Upper lobe of right lung (tissue), 1 donor: ENCODE data around the gene GGNBP2. TPM values are rescaled to one million over a fixed set of nuclear protein-coding genes. Genes with fewer than 3 reads are reported as not detected.
"Not testable (repeated sequence)": the region's sequence is repeated elsewhere in the genome, so short reads cannot be mapped to it uniquely, and the experiment has no call there.

Experiments used
- ATAC-seq: fragments of 200-7000 bp; cut with Tn5 transposase; one replicate; pipeline ENCODE4 v1.9.1; 2020; ENCODE audit warnings: mild to moderate bottlenecking, moderate library complexity
- DNase-seq: peaks from one replicate; pipeline ENCODE4 v3.0.0-alpha.2; 2020
- H3K27ac ChIP-seq: fragments of 200-600 bp; one replicate; pipeline ENCODE4 v1.8.0; 2022
- H3K27me3 ChIP-seq: fragments of 200-600 bp; one replicate; pipeline ENCODE4 v1.8.0; 2022; ENCODE audit warnings: mild to moderate bottlenecking
- H3K36me3 ChIP-seq: fragments of 200-600 bp; one replicate; pipeline ENCODE4 v1.8.0; 2022
- H3K4me1 ChIP-seq: fragments of 200-600 bp; one replicate; pipeline ENCODE4 v1.8.0; 2022
- H3K4me3 ChIP-seq: fragments of 200-600 bp; one replicate; pipeline ENCODE4 v1.8.0; 2022; ENCODE audit warnings: mild to moderate bottlenecking
- H3K9me3 ChIP-seq: fragments of 200-600 bp; one replicate; pipeline ENCODE4 v1.8.0; 2022
- CTCF ChIP-seq: fragments of 200-600 bp; IDR thresholded peaks from one replicate; pipeline ENCODE4 v1.8.0; 2022; ENCODE audit warnings: antibody characterized with exemption
- intact Hi-C: fragments of 100-400 bp; cut with DNase I; formaldehyde crosslinking; loops from one replicate; pipeline ENCODE4 v1.11.0; 2022
- total RNA-seq: library from RNA; stranded (reverse); fragmentation: NEBNext Ultra II Directional; extraction: Animal tissue kit (Norgen Biotek cat#: 25700); gene quantifications from one replicate; pipeline ENCODE4 v1.2.1, GENCODE V29; 2021
- donor health status: DM: no; HTN: yes; CAD: no; lungs with severe emphysema.

GGNBP2 gene
- total RNA-seq, 1 donor from 2014 or later: 81.7 TPM

- Histone ChIP-seq H3K9me3 (no peaks in the 10 kb centered on the region), H3K36me3 (no peaks in the 10 kb centered on the region), H3K27me3 (no peaks in the 10 kb centered on the region), H3K4me3 (peak overlapping the region; percentile 85), H3K27ac (peak overlapping the region; percentile 89), H3K4me1 (peaks cover 13% of the 10 kb centered on the region)
- no peak for ATAC-seq
- intact Hi-C loops: no loop called here
- no peak for TF ChIP-seq CTCF
- no peak for DNase-seq
These were observed 56.2 kb downstream of the GGNBP2 start for GRCh38 chr17:36600936-36601302.

GRCh38 chr17:36601303-36602029, 56.7 kb downstream of the GGNBP2 start, which contains the start of gene MRM1:
MRM1 (plus strand) TSS chr17:36601583; CDS start chr17:36601811, 228 bp downstream.
- TF ChIP-seq CTCF: no peak
- H3K27me3 ChIP-seq: no peaks in the 10 kb centered on the region
- H3K4me3 ChIP-seq: peak within 1 kb of the TSS; percentile 85
- intact Hi-C loops: no loop called here
- H3K27ac ChIP-seq: peak within 1 kb of the TSS; percentile 89
- H3K4me1 ChIP-seq: peaks cover 13% of the 10 kb centered on the region
- H3K9me3 ChIP-seq: no peaks in the 10 kb centered on the region
- peak; percentile 96 for ATAC-seq
- no peaks in the 10 kb centered on the region for H3K36me3 ChIP-seq
- peak; percentile 97 for DNase-seq

- no peak for ATAC-seq
- peak; percentile 65 for DNase-seq
- H3K27me3 ChIP-seq: no peaks in the 10 kb centered on the region
- no peaks in the 10 kb centered on the region for H3K36me3 ChIP-seq
- TF ChIP-seq CTCF: no peak
- H3K27ac ChIP-seq: peak overlapping the region; percentile 89
- intact Hi-C loops: no loop called here
- peak overlapping the region; percentile 85 for H3K4me3 ChIP-seq
- no peaks in the 10 kb centered on the region for H3K9me3 ChIP-seq
- H3K4me1 ChIP-seq: peaks cover 13% of the 10 kb centered on the region
These were observed 57.5 kb downstream of the GGNBP2 start for GRCh38 chr17:36602030-36602748.

- peak; percentile 82 for TF ChIP-seq CTCF
- no peaks in the 10 kb centered on the region for H3K27me3 ChIP-seq
- DNase-seq (peak; percentile 66), ATAC-seq (peak; percentile 42)
- intact Hi-C loops: no loop called here
- no peak overlapping the region for H3K27ac ChIP-seq
- H3K4me3 ChIP-seq: peak overlapping the region; percentile 85
- no peaks in the 10 kb centered on the region for H3K9me3 ChIP-seq
- H3K4me1 ChIP-seq: peaks cover 13% of the 10 kb centered on the region
- H3K36me3 ChIP-seq: no peaks in the 10 kb centered on the region
These were observed 58.2 kb downstream of the GGNBP2 start for GRCh38 chr17:36602924-36603384.

GRCh38 chr17:36605028-36605427, 60.3 kb downstream of the GGNBP2 start:
- H3K27ac ChIP-seq, DNase-seq, H3K36me3 ChIP-seq, H3K4me3 ChIP-seq, ATAC-seq, H3K27me3 ChIP-seq, H3K9me3 ChIP-seq, intact Hi-C loops: not testable (repeated sequence)
- peaks cover 13% of the 10 kb centered on the region for H3K4me1 ChIP-seq

GRCh38 chr17:36608280-36608679, 63.6 kb downstream of the GGNBP2 start:
- DNase-seq: no peak
- H3K9me3 ChIP-seq: no peaks in the 10 kb centered on the region
- intact Hi-C loops: no loop called here

More at GRCh38 chr17:36608280-36608679, 63.6 kb downstream of the GGNBP2 start:
- Histone ChIP-seq H3K4me3 (no peak overlapping the region), H3K27me3 (no peaks in the 10 kb centered on the region), H3K27ac (no peak overlapping the region), H3K4me1 (no peaks in the 10 kb centered on the region), H3K36me3 (no peaks in the 10 kb centered on the region)
- no peak for ATAC-seq
- no peak for TF ChIP-seq CTCF
